Stimulated activated CD8-positive, alpha-beta memory T cell treated with anti-CD3 and anti-CD28 coated beads, Interleukin-15, amount 100 ng/mL, for 1 hour (primary cell): ENCODE results near the gene GALR2.
"Not testable (repeated sequence)": the region's sequence is repeated elsewhere in the genome, so short reads cannot be mapped to it uniquely, and the experiment has no call there.

Source experiments
- DNase-seq: peaks from one replicate; pipeline ENCODE4 v3.0.0-alpha.2; 2020; ENCODE audit warnings: low read depth

The GALR2 gene, protein sequence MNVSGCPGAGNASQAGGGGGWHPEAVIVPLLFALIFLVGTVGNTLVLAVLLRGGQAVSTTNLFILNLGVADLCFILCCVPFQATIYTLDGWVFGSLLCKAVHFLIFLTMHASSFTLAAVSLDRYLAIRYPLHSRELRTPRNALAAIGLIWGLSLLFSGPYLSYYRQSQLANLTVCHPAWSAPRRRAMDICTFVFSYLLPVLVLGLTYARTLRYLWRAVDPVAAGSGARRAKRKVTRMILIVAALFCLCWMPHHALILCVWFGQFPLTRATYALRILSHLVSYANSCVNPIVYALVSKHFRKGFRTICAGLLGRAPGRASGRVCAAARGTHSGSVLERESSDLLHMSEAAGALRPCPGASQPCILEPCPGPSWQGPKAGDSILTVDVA

GRCh38 chr17:76074390-76075363, at the start of gene GALR2:
Gene GALR2, plus strand, starts transcription at chr17:76074781. Its CDS starts 103 bp downstream, at chr17:76074884.
- DNase-seq = no peak

DNA sequence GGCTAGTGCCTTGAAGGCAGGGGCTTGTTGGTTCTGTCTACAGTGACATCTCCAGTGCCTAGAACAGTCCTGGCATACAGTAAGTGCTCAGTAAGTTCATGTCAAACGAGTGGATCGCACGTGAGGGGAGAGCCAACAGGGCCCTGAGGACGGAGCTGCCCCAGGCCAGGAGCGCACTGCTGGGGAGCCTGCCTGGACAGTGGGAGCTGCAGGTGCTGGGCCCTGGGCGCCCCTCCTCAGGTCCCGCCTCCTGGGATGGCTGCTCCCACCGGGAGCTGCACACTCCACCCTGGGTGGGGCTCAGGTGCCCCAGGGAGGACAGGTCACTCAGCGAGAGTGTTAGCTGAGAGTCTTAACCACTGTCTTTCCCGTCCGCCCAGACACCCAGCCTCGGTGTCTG, 49.3 kb upstream of the GALR2 start:
- DNase-seq = no peak

- no peak for DNase-seq
These were observed 47.8 kb upstream of the GALR2 start for GRCh38 chr17:76026714-76027158.

DNA sequence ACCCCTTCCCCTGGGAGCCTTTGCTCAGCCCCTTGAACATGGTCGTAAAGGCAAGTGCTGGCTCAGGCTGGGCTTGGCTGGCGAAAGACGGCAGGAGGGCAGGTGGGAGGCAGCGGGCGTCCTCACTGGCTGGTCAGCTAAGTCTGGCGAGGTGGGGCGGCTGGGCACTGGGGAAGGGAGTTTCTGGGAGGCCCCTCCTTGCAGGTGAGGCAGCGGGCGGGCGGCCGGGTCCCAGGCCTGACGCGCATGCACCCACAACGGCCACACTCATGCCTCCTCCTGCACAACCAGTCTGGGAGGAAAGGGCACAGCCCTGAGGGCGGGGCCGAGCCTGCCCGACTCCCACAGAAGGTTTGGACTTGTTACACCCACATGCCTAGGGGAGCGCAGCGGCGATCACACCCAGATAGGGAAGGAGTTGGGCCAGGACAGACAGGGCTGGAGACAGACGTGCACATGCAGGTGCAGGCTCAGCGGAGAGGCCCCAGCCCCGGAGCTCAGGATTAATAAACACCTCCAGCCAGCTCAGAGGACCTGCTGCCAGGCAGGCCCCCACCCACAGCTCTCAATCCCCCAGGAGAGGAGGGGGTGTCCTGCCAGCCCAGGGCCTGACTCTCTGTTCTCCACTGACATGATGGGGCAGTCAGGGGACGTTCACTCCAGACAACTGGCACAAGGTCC, 47.3 kb upstream of the GALR2 start, which contains the start of gene EVPL:
EVPL (minus strand) TSS at position 148 of the 681 bp plus-strand sequence; CDS start at position 40, 108 bp downstream.
- DNase-seq = no peak

DNA sequence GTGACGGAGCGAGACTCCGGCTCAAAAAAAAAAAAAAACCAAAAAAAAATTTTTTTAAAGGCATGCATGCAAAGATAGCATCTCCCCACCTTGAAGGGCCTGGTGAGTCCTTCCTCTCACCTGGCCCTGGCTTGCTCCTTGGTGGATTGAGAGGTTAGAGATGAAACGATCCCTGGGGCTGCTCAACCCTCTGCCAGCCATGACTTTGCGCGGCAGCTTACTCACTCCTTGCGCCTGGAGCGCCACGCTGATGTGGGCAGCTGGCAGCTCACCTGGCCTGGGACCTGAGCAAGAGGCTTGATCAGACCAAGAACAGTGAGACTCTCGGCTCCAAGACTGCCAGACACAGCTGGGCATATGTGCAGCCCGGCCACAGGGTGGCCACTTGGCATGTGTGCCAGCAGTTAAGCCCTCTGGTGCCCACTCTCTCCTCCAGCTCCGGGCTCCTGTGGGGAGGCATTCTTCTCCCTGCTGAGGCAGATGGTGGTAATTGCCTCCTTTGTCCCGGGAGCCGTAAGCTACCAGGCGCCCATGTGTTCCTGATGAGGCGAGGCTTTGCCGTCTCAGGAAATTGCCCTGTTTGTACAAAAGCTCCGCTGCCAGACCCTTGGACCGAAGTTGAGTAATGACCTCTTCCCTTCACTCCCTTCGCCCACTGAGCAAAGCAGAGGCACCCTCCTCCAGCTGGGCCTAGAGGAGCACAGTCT, 42.4 kb upstream of the GALR2 start:
- DNase-seq = no peak

DNA sequence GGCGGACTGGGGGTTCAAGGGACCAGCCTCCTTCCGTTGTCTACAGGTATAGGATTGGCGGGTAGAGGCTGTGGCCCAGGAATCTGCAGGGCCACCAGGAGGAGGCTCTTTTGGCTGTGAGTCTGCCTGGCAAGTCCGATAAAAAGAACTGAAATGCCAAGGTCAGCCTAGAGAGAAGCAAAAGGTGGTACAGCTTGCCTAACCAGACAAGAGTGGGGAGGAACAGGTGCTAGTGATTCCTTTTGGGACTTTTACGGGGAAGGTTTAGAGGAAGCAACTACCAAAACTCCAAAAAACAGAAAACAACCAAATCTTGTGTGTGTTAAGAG, 41.8 kb upstream of the GALR2 start:
- no peak for DNase-seq

DNA sequence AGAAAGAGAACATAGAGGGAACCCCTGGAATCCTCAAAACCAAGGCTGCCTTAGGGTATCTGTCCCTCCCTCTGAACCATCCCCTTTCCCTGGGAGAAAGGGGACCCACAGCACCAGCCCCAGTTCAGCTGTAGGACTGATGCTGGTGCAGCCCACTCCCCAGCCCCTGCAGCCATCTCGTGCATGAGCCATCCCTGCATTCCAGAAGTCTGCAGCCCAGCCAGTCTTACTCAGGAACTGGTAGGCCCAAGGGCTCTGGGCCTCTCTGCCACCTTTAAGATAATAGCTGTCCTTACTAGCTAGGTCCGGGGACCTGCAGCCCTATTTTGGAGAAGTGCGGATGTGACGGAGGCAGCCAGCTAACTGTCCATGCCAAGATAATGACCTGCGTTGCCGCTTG, 41.4 kb upstream of the GALR2 start:
- DNase-seq = no peak

GRCh38 chr17:76034428-76035350, 39.9 kb upstream of the GALR2 start:
- no peak for DNase-seq

- DNase-seq = no peak
These were observed 37.9 kb upstream of the GALR2 start for GRCh38 chr17:76036497-76037261.

DNA sequence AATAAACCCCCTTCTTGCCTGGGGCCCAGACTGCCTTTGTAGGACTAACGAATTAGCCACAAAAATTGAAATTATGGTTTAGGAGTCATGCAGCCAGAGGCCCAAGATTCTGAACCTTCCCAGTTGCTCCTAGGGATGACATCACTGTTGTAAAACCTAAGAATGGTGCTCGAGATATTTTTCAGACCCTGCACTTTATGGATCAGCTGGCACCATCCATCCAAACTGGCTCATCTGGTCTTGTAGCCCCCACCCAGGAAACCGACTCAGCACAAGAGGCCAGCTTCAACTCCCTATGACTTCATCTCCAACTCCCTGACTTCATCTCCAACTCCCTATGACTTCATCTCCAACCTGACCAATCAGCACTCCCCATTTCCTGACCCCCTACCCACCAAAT, 36.5 kb upstream of the GALR2 start:
- no peak for DNase-seq

DNA sequence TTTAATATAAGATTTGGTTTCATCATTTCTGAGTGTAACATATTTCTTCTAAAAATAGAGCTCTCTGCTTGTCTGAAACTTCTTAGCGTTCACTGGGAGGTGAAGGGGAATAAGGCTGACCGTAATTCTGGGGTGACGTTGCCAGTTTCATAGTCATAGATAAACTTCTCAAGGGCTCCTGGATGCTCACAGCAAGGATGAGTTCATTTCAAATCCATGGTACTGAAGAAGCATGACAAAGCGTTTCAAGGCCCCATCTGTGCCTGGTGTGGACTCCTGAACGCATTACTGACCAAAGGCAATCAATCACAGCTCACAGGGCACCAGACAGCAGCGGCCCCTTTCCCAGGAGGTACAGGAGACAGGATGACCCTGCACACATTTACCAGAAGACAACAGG, 35.5 kb upstream of the GALR2 start:
- DNase-seq = no peak

- DNase-seq = no peak
These were observed 34.2 kb upstream of the GALR2 start for GRCh38 chr17:76040376-76040775.

DNA sequence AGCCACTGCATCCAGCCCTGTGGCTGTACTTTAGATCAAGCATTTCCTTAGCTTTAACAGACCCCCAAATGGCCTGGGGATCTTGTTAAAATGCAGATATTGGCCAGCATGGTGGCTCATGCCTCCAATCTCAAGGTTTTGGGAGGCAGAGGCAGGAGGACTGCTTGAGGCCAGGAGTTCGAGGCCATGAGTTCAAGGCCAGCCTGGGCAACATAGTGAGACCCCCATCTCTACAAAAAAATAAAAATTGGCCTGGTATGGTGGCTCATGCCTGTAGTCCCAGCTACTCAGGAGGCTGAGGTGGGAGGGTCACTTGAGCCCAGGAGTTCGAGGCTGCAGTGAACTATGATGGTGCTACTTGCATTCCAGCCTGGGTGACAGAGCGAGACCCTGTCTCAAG, 31.7 kb upstream of the GALR2 start:
- DNase-seq = not testable (repeated sequence)

DNA sequence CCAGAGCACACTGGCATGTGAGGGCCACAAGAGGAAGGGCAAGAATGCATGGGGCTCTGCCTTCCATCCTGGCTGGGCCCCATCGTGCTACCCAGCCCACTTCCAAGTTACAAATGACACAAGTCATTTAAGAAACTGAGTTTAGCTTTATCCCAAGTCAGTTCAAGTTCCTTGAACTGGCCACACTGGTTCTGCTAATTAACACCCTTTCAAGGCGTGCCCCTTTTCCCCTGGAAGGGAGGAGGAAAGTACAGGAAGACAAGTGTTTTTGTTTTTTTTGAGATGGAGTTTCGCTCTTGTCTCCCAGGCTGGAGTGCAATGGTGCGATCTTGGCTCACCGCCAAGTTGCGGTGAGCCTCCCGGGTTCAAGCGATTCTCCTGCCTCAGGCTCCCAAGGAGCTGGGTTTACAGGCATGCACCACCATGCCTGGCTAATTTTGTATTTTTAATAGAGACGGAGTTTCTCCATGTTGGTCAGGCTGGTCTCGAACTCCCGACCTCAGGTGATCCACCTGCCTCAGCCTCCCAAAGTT, 30.0 kb upstream of the GALR2 start:
- DNase-seq = not testable (repeated sequence)

GRCh38 chr17:76046064-76046463, 28.5 kb upstream of the GALR2 start:
- DNase-seq = no peak

- DNase-seq = no peak
These were observed 26.5 kb upstream of the GALR2 start for GRCh38 chr17:76048025-76048605.

DNA sequence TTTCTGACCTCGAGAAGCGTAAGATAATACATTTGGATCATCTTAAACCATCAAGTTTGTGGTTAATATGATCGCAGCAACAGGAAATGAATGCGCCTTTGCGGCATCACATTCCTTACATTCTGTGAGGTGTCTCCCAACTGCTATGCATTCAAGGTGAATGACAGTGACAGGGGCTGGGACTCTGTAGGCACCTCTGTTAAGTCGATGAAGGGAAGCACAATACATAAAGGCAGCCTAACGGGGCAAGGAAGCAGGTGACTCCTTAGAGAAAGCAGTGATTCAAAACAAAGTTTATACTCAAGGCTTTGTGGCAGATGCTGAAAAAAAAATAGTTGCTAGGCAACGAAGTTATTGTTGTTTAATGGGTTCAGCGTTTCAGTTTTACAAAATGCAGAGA, 25.9 kb upstream of the GALR2 start:
- DNase-seq = no peak

GRCh38 chr17:76049239-76049638, 25.3 kb upstream of the GALR2 start:
- no peak for DNase-seq
